IPS-18c (cell line): ENCODE data around the gene PRKAR1A.

Source experiments
- H3K4me3 ChIP-seq: 2 replicates; pipeline ENCODE4 v1.7.0; 2013; ENCODE audit warnings: low read depth, mild to moderate bottlenecking, low read length, moderate library complexity; ENCODE audit not compliant: insufficient read depth
- H3K9me3 ChIP-seq: one replicate; pipeline ENCODE4 v1.6.1; 2013; ENCODE audit warnings: mild to moderate bottlenecking, low read length, moderate library complexity; ENCODE audit not compliant: control insufficient read depth, insufficient read depth

Gene PRKAR1A

DNA sequence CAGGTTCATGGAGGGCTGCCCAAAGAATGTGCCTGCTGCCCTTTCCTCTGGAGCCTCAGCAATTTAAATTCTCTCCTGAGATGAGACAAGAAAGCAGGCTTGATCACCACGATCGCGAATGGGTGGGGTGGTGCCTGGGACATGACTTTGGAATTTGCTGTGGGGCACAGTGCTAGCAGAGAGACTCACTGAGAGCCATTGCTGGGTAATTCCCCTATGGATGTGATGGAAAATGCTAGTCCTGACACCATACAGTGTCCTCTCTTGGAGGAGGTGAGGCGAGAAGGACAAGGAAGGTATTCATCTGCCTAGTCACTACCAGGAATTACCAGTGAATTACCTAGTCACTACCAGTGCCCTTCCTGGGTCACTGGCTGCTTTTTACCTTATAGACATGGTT is 73.4 kb downstream of the PRKAR1A start:
- H3K4me3 ChIP-seq = no peak overlapping the region
- peaks cover 4% of the 10 kb centered on the region for H3K9me3 ChIP-seq

DNA sequence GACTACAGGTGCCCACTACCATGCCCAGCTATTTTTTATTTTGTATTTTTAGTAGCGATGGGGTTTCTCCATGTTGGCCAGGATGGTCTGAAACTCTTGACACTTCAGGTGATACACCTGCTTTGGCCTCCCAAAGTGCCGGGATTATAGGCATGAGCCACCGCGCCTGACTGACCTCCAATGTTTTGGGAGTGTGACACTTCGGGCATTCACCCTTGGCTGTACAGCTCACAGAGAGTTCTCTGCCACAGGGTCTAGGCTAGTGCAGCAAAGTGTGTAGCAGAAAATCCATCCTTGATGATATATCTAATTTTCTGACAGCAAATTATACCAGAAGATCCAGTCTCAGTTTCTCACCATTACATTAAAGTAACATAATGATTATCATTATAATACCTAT is 74.8 kb downstream of the PRKAR1A start:
- H3K4me3 ChIP-seq = no peak overlapping the region
- H3K9me3 ChIP-seq = peaks cover 4% of the 10 kb centered on the region

DNA sequence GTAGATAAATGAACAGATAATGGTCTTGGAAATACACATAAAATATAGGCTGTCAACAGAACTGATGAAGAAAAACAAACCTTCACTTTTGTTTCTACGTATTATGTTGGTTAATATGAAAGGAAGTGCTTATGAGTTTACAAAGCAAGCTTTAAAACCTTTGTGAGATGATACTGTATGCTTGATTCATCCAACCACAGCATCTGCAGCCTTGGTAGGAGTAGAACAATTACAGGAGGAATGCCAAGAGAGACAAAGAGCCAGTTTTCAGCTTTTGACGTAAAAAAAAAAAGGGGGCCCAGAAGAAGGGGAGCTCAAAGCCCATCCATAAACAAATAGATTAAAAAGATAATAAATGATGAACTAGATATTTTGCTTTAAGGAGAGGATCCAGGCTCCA is 75.6 kb downstream of the PRKAR1A start:
- Histone ChIP-seq H3K9me3 (peaks cover 4% of the 10 kb centered on the region), H3K4me3 (no peak overlapping the region)

DNA sequence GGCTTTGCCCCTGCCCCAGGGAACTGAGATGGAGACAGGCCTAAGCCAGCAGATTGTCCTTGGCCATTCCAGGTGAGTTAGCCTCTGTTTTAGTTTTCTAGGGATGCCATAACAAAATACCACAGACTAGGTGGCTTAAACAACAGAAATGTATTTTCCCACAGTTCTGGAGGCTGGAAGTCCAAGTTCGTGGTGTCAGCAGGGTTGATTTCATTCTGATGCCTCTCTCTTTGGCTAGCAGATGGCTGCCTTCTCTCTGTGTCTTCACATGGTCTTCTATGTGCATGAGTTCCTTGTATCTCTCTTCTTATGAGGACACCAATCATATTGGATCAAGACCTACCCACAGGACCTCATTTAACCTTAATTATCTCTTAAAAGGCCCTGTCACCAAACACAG is 76.1 kb downstream of the PRKAR1A start:
- H3K4me3 ChIP-seq = no peak overlapping the region
- H3K9me3 ChIP-seq = peaks cover 4% of the 10 kb centered on the region

DNA sequence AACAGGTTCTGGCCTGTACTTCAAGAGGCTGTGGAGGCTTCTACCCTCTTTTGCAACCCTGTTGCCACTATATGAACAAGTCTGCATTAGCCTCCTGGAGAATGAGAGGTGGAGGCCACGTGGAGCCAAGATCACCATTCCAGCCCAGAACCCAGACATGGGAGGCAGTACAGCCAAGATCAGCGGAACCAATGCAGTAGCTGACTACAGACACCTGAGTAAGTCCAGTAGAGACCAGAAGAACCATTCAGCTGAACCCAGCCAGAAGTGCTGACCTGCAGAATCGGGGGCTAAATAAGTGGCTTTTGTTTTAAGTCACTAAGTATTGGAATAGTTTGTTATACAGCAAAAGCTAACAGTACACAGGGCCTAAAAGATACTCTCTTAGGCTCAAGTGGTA is 76.9 kb downstream of the PRKAR1A start:
- Histone ChIP-seq H3K4me3 (no peak overlapping the region), H3K9me3 (peaks cover 4% of the 10 kb centered on the region)

DNA sequence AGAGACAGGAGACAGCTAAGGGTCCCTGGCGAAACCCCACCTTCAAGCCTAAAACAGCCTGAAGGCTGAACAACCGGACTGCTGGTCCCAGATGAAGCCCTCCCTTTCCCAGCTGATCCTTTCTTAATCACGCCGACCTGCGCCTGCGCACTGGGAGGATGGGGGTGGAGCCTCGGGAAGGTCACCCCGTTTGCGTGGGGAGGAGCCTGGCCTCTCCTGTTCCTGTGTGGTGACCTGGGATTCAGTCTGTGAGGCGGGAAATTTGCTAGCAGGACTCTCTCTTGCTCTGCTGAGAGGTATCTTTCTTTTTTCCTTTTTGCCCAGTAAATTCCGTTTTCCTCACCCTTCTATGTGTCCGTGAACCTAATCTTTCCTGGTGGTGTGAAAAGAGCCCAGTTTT is 79.4 kb downstream of the PRKAR1A start:
- Histone ChIP-seq H3K9me3 (peaks cover under 1% of the 10 kb centered on the region), H3K4me3 (no peak overlapping the region)

DNA sequence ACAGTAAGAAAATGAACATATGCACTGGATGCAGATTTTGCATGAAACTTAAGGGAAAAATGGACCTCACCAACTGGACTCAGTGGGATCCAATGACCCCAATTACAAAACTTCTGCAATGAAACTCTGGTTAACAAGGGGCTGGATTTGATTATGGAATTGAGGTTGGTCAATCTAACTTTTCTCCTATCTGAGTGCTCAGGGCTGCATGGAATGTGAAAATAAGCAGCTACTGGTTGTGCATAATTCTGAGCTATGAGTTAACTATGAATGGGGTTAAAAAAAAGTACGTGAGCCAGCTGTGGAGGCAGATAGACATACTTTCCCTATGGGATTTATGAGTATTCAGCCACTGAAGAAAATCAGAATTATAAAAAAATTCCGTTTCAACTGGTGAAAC is 79.8 kb downstream of the PRKAR1A start:
- Histone ChIP-seq H3K4me3 (no peak overlapping the region), H3K9me3 (no peaks in the 10 kb centered on the region)

DNA sequence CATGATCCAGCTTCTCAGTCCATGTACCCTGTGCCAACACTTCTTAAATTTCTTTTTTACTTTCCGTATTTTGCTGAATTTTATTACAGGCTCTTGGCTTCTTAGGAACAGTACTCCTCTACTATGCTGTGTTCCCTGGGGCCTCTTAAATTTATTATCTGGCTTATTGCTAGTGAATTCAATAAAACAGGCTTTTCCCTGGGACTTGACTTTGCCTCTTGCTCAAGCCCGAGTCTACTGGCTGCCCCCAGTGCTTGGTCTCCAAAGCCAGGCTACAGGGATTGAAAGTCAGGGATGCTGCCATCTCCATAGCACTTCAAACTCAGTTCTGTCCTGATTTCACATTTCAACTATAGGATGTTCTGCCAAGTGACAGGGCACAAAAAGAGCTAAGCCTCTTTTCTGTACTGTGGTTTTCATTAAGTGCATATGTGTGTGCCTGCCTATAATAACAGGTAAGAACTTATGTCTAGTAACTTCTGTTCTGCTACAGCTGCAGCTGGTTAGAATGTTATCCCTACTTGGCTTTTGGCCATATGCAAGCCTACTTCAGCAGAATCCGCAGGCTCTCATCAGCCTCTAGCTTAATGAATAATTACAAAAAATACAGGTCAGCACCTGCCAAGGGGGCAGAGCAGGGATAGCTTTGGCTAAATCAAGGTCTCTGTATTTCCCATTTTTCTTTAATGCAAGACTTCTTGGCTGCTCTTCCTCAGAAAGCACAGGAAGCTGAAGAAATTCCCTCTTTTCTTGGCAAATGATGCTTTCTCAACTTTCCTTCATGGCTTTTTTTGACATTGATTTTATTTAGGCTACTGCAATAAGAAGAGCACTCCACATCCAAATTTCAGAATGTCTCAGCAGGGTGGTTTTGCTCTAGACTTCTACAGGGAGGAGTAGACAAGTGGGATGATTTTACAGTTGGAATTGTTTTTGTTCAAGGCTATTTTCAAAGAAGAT is 80.7 kb downstream of the PRKAR1A start:
- H3K9me3 ChIP-seq = no peaks in the 10 kb centered on the region
- no peak overlapping the region for H3K4me3 ChIP-seq

DNA sequence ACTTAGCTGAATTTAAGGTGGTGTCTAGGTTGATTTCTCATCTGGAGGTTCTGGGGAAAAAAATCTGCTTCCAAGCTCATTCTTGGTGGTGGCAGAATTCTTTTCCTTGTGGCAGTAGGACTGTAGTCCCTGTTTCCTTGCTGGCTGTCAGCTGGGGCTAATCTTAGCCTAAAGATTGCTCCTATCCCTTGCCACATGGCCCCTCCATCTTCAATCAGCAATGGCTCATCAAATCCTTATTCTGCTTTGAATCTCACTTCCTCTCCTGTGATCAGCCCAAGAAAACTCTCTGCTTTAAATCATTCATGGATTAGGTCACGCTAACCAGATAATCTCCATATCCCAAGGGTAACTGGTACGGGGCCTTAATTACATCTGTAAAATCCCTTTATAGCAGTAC is 82.3 kb downstream of the PRKAR1A start:
- no peaks in the 10 kb centered on the region for H3K9me3 ChIP-seq
- no peak overlapping the region for H3K4me3 ChIP-seq

DNA sequence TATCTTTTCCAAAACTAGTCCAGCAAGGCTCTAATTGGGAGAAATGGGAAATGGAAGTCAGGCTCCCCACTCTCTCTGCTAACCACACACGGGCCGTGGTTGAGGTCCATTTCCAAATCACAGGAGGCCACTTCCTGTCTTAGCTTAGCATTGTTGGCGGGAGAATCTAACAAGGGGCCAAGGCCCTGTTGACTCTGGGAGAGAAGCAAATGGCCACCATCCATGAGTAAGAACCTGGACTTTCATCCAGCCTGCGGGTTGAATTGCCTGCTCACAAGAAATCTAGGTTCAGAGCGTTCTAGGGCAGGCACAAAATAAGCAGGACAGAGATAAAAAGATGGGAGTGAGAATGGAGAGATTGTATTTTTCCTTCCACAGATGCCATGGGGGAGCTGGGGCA is 83.3 kb downstream of the PRKAR1A start:
- no peak overlapping the region for H3K4me3 ChIP-seq
- no peaks in the 10 kb centered on the region for H3K9me3 ChIP-seq

DNA sequence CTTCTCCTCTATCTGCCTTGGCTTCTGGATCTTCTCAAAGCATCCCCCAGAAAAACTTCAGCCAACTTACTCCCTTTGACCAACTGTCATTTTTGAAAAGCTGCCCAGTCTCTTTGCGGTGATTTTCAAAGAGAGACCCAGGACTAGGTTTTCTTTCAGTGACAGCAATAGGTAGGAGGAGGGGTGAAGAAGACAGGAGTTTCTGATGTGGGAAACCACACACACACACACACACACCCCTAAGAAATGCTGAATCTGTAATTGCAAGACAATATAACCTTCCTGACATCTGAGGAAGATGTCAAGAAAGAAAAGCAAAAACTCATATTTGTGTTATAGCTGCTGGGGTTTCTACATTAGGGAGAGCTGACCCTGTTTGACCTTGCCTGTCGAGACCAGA is 83.8 kb downstream of the PRKAR1A start:
- no peaks in the 10 kb centered on the region for H3K9me3 ChIP-seq
- no peak overlapping the region for H3K4me3 ChIP-seq

DNA sequence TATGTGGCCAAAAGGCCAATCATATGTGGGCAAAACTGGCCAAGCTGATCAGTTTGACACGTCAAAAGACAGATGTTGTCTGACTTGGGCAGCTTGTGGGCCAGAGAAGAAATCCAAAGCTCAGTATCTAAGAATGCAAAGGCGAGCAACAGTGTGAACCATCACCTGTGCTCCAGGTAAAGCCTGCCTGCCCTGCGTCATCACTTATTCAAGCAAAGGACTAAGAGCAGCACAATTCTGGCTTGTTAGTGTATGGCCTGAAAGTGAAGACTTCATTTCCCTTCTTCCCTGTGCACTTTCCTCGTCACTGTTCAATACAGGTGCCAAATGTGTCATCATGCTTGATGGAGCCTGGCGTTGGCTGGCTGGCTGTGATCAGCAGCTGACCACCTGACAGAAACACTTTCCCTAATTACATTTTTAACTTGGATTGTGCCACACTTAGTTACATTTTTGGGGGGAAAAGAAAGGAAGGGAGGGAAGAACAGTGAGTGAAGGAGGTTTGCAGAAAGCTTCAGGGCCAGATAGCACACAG is 84.2 kb downstream of the PRKAR1A start:
- no peak overlapping the region for H3K4me3 ChIP-seq
- no peaks in the 10 kb centered on the region for H3K9me3 ChIP-seq

DNA sequence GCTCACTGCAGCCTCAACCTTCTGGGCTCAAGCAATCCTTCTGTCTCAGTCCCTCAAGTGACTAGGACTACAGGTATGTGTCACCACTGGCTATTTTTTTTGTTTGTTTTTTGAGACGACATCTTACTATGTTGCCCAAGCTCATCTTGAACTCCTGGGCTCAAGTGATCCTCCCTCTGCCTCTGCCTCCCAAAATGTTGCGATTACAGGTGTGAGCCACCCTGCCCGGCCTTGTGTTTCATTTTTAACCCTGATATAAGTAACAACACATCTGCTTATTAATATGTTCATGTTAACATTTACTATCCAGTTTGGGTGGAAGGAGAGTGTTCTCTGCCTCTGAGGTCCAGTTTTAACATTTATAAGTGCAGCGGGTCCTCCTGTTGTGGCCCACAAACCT is 85.8 kb downstream of the PRKAR1A start:
- Histone ChIP-seq H3K4me3 (peak overlapping the region; percentile 78; the same call in 1 of the 2 replicates), H3K9me3 (no peaks in the 10 kb centered on the region)

DNA sequence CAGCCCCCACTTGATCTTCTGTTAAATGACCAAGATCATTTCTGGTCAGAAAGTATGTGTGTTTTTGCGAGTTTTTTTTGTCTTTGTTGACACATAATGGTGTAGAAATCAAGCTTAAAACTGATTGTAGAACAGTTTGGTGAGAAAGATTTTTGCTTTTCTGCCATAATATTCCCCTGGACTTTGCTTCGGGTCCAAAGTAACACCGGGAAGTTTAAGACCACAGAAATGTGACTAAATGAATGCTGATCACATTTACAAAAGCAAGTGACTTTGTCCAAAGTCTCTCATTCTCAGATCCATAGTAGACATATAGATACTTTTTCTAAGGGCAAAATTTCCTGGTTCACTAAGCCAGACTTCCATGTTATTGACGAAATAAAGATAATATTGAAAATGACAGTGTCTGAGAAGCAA is 86.3 kb downstream of the PRKAR1A start:
- Histone ChIP-seq H3K9me3 (no peaks in the 10 kb centered on the region), H3K4me3 (peak overlapping the region; percentile 78; the same call in 1 of the 2 replicates)

DNA sequence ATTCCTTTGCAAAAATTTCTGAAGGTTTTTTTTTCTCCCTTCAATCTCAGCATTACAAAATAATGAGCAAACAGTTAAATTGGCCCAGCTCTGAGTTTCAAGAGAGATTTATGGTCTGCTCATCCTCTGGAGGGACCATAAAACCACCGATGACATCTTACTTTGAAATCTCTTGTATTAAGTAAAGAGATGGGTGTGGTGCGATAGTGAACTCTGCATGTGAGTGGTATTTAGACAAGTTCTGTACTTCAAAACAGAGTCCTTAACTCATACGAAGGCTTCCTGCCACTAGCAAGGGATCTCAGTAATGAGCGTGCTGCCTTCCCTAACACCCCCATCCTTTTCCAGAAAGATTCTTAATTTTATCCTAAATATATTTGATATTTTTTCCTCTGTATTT is 86.9 kb downstream of the PRKAR1A start:
- H3K4me3 ChIP-seq = peak overlapping the region; percentile 78

DNA sequence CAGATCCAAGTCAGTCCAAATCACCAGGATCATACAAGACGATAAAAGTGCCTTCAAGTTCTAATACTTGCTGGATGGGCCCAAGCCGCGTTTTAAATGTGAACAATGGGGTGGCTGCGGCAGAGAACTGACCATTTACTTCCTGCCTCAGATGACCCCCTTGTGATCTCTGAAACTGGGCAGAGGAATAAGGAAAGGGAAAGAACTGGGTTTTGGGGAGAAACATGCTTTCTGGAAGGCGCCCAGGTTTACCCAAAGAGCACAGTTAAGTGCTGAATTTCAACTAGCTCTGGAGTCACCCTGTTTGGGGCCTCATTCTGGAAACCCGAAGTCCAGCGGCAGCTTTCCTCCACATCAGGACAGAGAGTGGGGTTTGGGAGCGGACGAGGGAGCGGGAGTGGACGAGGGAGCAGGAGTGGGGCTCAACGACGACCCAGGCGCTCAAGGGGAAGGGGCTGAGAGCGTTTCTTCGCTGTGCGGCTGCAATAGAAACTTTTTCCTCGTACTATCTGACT is 87.4 kb downstream of the PRKAR1A start:
- H3K4me3 ChIP-seq = peak overlapping the region; percentile 78
- H3K9me3 ChIP-seq = no peaks in the 10 kb centered on the region

More for the DNA sequence above, 86.9 kb downstream of the PRKAR1A start:
- H3K9me3 ChIP-seq = no peaks in the 10 kb centered on the region

DNA sequence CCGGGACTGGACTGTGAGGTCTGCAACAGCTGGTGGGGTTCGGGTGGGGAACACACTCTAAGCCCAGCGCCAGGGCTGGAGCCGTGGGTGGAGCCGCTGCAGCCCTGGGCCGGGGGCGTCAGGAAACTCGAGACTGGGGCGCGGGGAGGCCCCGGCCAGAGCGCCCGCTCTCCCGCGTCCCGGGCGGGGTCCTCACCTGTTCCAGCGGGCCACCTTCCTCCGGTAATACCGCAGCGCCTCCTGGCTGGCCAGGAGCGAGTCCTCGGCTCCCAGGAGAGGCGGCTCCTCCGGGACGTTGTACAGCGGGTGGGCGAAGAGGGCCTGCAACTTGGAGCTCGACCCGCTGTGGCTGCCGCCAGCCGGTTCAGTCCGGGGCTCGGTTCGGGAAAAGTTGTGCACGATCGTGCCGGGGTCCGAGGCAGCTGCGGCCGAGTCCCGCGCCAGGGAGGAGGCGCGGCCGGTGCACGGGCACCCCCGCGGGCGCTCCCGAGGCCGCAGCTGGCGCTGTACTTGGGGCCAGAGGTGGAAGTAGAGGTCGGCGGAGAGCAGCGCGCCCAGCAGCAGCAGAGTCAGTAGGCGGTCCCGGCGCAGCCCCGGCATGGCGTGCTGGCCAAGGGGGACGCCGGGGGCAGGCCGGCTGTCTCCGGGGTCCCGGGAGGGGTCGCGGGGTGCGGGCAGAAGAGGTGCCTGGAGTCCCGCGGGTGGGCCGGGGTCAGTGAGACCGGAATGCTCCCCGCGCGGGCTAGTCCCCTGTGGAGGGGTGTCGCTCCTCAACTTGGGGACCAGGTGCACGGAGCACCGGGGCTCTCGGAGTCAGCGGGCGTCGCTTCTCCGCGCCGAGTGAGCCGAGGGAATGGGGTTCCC is 88.1 kb downstream of the PRKAR1A start:
- Histone ChIP-seq H3K9me3 (no peaks in the 10 kb centered on the region), H3K4me3 (peak overlapping the region; percentile 78)
